ENCODE measurements around the gene PAX5. TPM values are rescaled to one million over a fixed set of nuclear protein-coding genes. Genes with fewer than 3 reads are reported as not detected.

PAX5 gene
- total RNA-seq, 3 donors from 2014 or later: 0.29 to 0.32 TPM; not detected in 1

GRCh38 chr9:37017546-37017945 is 16.5 kb downstream of the PAX5 start:
- intact Hi-C loops (cut with DNase I, micrococcal nuclease): no loop called here
- ATAC-seq (no peak), DNase-seq (no peak)
- Histone ChIP-seq H3K9me3 (no peaks in the 10 kb centered on the region), H3K4me1 (ENCODE audit: low read depth) (no peaks in the 10 kb centered on the region), H3K36me3 (ENCODE audit: low read depth) (no peaks in the 10 kb centered on the region), H3K4me3 (no peak overlapping the region)
- TF ChIP-seq CTCF (IDR thresholded peaks at IDR 0.05): no peak

- no peak for ATAC-seq
- no peaks in the 10 kb centered on the region for H3K4me1 ChIP-seq (ENCODE audit: low read depth)
- no peaks in the 10 kb centered on the region for H3K36me3 ChIP-seq (ENCODE audit: low read depth)
- intact Hi-C loops (cut with DNase I, micrococcal nuclease): no loop called here
- DNase-seq: no peak
- H3K9me3 ChIP-seq: no peaks in the 10 kb centered on the region
- H3K4me3 ChIP-seq: no peak overlapping the region
- TF ChIP-seq CTCF (IDR thresholded peaks at IDR 0.05): no peak
Observed at GRCh38 chr9:37011530-37011929, 22.5 kb downstream of the PAX5 start.

- no peaks in the 10 kb centered on the region for H3K36me3 ChIP-seq (ENCODE audit: low read depth)
- TF ChIP-seq CTCF (IDR thresholded peaks at IDR 0.05): no peak
- H3K4me3 ChIP-seq: no peak overlapping the region
- no peaks in the 10 kb centered on the region for H3K4me1 ChIP-seq (ENCODE audit: low read depth)
- intact Hi-C loops (cut with DNase I, micrococcal nuclease): no loop called here
- DNase-seq: no peak
- no peak for ATAC-seq
- H3K9me3 ChIP-seq: no peaks in the 10 kb centered on the region
Observed at GRCh38 chr9:37010976-37011375, 23.1 kb downstream of the PAX5 start.

- intact Hi-C loops (cut with DNase I, micrococcal nuclease): no loop called here
- TF ChIP-seq CTCF (IDR thresholded peaks at IDR 0.05): no peak
- no peak overlapping the region for H3K4me3 ChIP-seq
- H3K9me3 ChIP-seq: no peaks in the 10 kb centered on the region
- no peak for DNase-seq
- no peak for ATAC-seq
- no peaks in the 10 kb centered on the region for H3K36me3 ChIP-seq (ENCODE audit: low read depth)
- no peaks in the 10 kb centered on the region for H3K4me1 ChIP-seq (ENCODE audit: low read depth)
Observed at GRCh38 chr9:37010180-37010579, 23.9 kb downstream of the PAX5 start.

- DNase-seq (no peak), ATAC-seq (no peak)
- intact Hi-C loops (cut with DNase I, micrococcal nuclease): no loop called here
- TF ChIP-seq CTCF (IDR thresholded peaks at IDR 0.05): no peak
- Histone ChIP-seq H3K9me3 (no peaks in the 10 kb centered on the region), H3K4me1 (ENCODE audit: low read depth) (no peaks in the 10 kb centered on the region), H3K36me3 (ENCODE audit: low read depth) (no peaks in the 10 kb centered on the region), H3K4me3 (no peak overlapping the region)
Observed at GRCh38 chr9:37007295-37007694, 26.8 kb downstream of the PAX5 start.

GRCh38 chr9:37005517-37006140 is 28.4 kb downstream of the PAX5 start:
- intact Hi-C loops (cut with DNase I, micrococcal nuclease): no loop called here
- no peak for DNase-seq
- no peak for ATAC-seq
- Histone ChIP-seq H3K4me3 (no peak overlapping the region), H3K36me3 (ENCODE audit: low read depth) (no peaks in the 10 kb centered on the region), H3K4me1 (ENCODE audit: low read depth) (no peaks in the 10 kb centered on the region), H3K9me3 (no peaks in the 10 kb centered on the region)
- no peak for TF ChIP-seq CTCF (IDR thresholded peaks at IDR 0.05)

All from mucosa of descending colon (tissue), 3 donors.